WTC11 (cell line): ENCODE results near the gene SNX18. TPM values are rescaled to one million over a fixed set of nuclear protein-coding genes. Genes with fewer than 3 reads are reported as not detected.

Experiments used
- ATAC-seq: fragments of 200-7000 bp; cut with Tn5 transposase; 2 replicates; pipeline ENCODE4 v1.10.0; 2021; ENCODE audit warnings: mild to moderate bottlenecking, moderate library complexity
- CTCF ChIA-PET: fragments of 300-600 bp; sonication (Branson Sonifier 250); formaldehyde crosslinking; loops from one replicate; lab custom pipeline; 2021; ENCODE audit warnings: antibody characterized with exemption; lab: Charles Lee
- POLR2A ChIA-PET: fragments of 350-600 bp; sonication (Branson Sonifier 250); formaldehyde crosslinking; loops from one replicate; lab custom pipeline; 2021; ENCODE audit warnings: antibody characterized with exemption; lab: Charles Lee
- DNase-seq: peaks from one replicate; pipeline ENCODE4 v3.0.0; 2021; ENCODE audit warnings: low spot score
- H3K27ac Mint-ChIP-seq: 2 replicates; pipeline ENCODE4 v1.8.0; 2021; ENCODE audit warnings: mixed read lengths
- H3K27me3 Mint-ChIP-seq: 2 replicates; pipeline ENCODE4 v1.8.0; 2021; ENCODE audit warnings: low read depth, mild to moderate bottlenecking, moderate library complexity, mixed read lengths
- H3K36me3 Mint-ChIP-seq: 2 replicates; pipeline ENCODE4 v1.8.0; 2021; ENCODE audit warnings: mixed read lengths
- H3K4me1 Mint-ChIP-seq: 2 replicates; pipeline ENCODE4 v1.8.0; 2022; ENCODE audit warnings: mixed read lengths
- H3K4me3 Mint-ChIP-seq: 2 replicates; pipeline ENCODE4 v1.8.0; 2021; ENCODE audit warnings: mild to moderate bottlenecking, moderate library complexity, mixed read lengths
- H3K9me3 Mint-ChIP-seq: 2 replicates; pipeline ENCODE4 v1.8.0; 2021; ENCODE audit warnings: mixed read lengths
- ATF1 ChIP-seq: sonication (generic); formaldehyde crosslinking; IDR thresholded peaks from 2 replicates; pipeline ENCODE4 v1.8.1; 2023; ENCODE audit warnings: mild to moderate bottlenecking, moderate library complexity, missing genetic modification reagents
- CTCF ChIP-seq: fragments of 200-600 bp; IDR thresholded peaks from 2 replicates; pipeline ENCODE4 v1.8.0; 2022; ENCODE audit warnings: antibody characterized with exemption
- ERG ChIP-seq: fragments of 250-450 bp; sonication (Bioruptor Pico); IDR thresholded peaks from 2 replicates; pipeline ENCODE4 v1.8.0; 2021; ENCODE audit warnings: mild to moderate bottlenecking
- JAZF1 ChIP-seq: fragments of 250-450 bp; sonication (Bioruptor Pico); IDR thresholded peaks from 2 replicates; pipeline ENCODE4 v1.9.0; 2021; ENCODE audit warnings: moderate library complexity, mild to moderate bottlenecking, inconsistent platforms
- MXD4 ChIP-seq: fragments of 250-450 bp; sonication (Bioruptor Pico); IDR thresholded peaks from 2 replicates; pipeline ENCODE4 v1.8.0; 2021; ENCODE audit warnings: mild to moderate bottlenecking, moderate library complexity, borderline replicate concordance
- NFE2L1 ChIP-seq: sonication (generic); formaldehyde crosslinking; IDR thresholded peaks from 2 replicates; pipeline ENCODE4 v1.8.1; 2023; ENCODE audit warnings: missing genetic modification reagents
- NFYB ChIP-seq: sonication (generic); formaldehyde crosslinking; conservative IDR thresholded peaks from 2 replicates; pipeline ENCODE4 v1.8.0; 2022; ENCODE audit warnings: low read depth, missing genetic modification reagents
- NR2C2 ChIP-seq: sonication (generic); formaldehyde crosslinking; IDR thresholded peaks from 2 replicates; pipeline ENCODE4 v1.8.0; 2022; ENCODE audit warnings: mild to moderate bottlenecking, missing genetic modification reagents
- PRRX2 ChIP-seq: fragments of 250-450 bp; sonication (Bioruptor Pico); IDR thresholded peaks from 2 replicates; pipeline ENCODE4 v1.8.0; 2021; ENCODE audit warnings: mild to moderate bottlenecking
- RELA ChIP-seq: sonication (generic); formaldehyde crosslinking; IDR thresholded peaks from 2 replicates; pipeline ENCODE4 v1.8.1; 2022; ENCODE audit warnings: missing genetic modification reagents, mild to moderate bottlenecking, borderline replicate concordance
- TEAD4 ChIP-seq: sonication (generic); formaldehyde crosslinking; IDR thresholded peaks from 2 replicates; pipeline ENCODE4 v1.8.0; 2022; ENCODE audit warnings: mild to moderate bottlenecking, missing genetic modification reagents
- ZBTB21 ChIP-seq: sonication (generic); formaldehyde crosslinking; IDR thresholded peaks from 2 replicates; pipeline ENCODE4 v1.8.1; 2023; ENCODE audit warnings: mild to moderate bottlenecking, missing genetic modification reagents, borderline replicate concordance
- ZMAT4 ChIP-seq: fragments of 250-450 bp; sonication (Bioruptor Pico); IDR thresholded peaks from 2 replicates; pipeline ENCODE4 v1.9.0; 2021; ENCODE audit warnings: mild to moderate bottlenecking
- ZNF232 ChIP-seq: sonication (generic); formaldehyde crosslinking; IDR thresholded peaks from 2 replicates; pipeline ENCODE4 v1.8.0; 2022; ENCODE audit warnings: mild to moderate bottlenecking, missing genetic modification reagents
- ZNF317 ChIP-seq: sonication (generic); formaldehyde crosslinking; IDR thresholded peaks from 2 replicates; pipeline ENCODE4 v1.8.1; 2023; ENCODE audit warnings: low read depth, mild to moderate bottlenecking, moderate library complexity, missing genetic modification reagents, borderline replicate concordance
- ZNF425 ChIP-seq: fragments of 250-450 bp; sonication (Bioruptor Pico); conservative IDR thresholded peaks from 2 replicates; pipeline ENCODE4 v1.9.0; 2021; ENCODE audit warnings: mild to moderate bottlenecking
- ZNF532 ChIP-seq: fragments of 250-450 bp; sonication (Bioruptor Pico); IDR thresholded peaks from 2 replicates; pipeline ENCODE4 v1.9.0; 2021; ENCODE audit warnings: mild to moderate bottlenecking, borderline replicate concordance
- ZNF671 ChIP-seq: fragments of 250-450 bp; sonication (Bioruptor Pico); IDR thresholded peaks from 2 replicates; pipeline ENCODE4 v1.8.0; 2021; ENCODE audit warnings: mild to moderate bottlenecking
- total RNA-seq: library from RNA; stranded (reverse); gene quantifications from 3 replicates; pipeline ENCODE4 v1.2.3, GENCODE V29; 2021

SNX18 gene
- total RNA-seq, 1 experiment from 2014 or later = 24.6 TPM

GRCh38 chr5:54477941-54478478, 39.5 kb upstream of the SNX18 start:
- DNase-seq (no peak), ATAC-seq (no peak)
- ChIA-PET POLR2A (no interaction called here), CTCF (no interaction called here)
- Mint-ChIP-seq H3K36me3 (no peaks in the 10 kb centered on the region), H3K9me3 (peaks cover 12% of the 10 kb centered on the region), H3K27ac (no peak overlapping the region), H3K4me3 (no peak overlapping the region), H3K27me3 (no peaks in the 10 kb centered on the region), H3K4me1 (no peaks in the 10 kb centered on the region)
- TF ChIP-seq ZBTB21 (CRISPR knock-in tag) (no peak), MXD4 (CRISPR knock-in tag) (no peak), TEAD4 (no peak), PRRX2 (no peak), ERG (CRISPR knock-in tag) (no peak), NFE2L1 (no peak), ZNF532 (no peak), ZMAT4 (CRISPR knock-in tag) (no peak), ZNF232 (CRISPR knock-in tag) (no peak), JAZF1 (CRISPR knock-in tag) (no peak), CTCF (no peak), ATF1 (CRISPR knock-in tag) (no peak), NFYB (CRISPR knock-in tag) (no peak), ZNF317 (no peak), RELA (CRISPR knock-in tag) (no peak), ZNF671 (CRISPR knock-in tag) (no peak)

GRCh38 chr5:54480296-54480695, 37.3 kb upstream of the SNX18 start:
- no peak for TF ChIP-seq NR2C2 (CRISPR knock-in tag)
- TF ChIP-seq ZNF425 (CRISPR knock-in tag) = no peak
- ChIA-PET CTCF (no interaction called here), POLR2A (no interaction called here)
- Mint-ChIP-seq H3K9me3 (peaks cover 14% of the 10 kb centered on the region), H3K4me3 (no peak overlapping the region), H3K27ac (no peak overlapping the region), H3K4me1 (no peaks in the 10 kb centered on the region), H3K27me3 (no peaks in the 10 kb centered on the region), H3K36me3 (no peaks in the 10 kb centered on the region)
- DNase-seq = no peak
- ATAC-seq = no peak
